HG02610 (cell line): ENCODE measurements around the gene LSM4.

ENCODE experiments used
- ATAC-seq: cut with Tn5 transposase; IDR thresholded peaks from one replicate; pipeline ENCODE4 v1.9.1; 2021; ENCODE audit warnings: mild to moderate bottlenecking, moderate library complexity; ENCODE audit not compliant: unreplicated experiment

Gene LSM4

GRCh38 chr19:18311502-18312091 lies 11.3 kb downstream of the LSM4 start:
- no peak for ATAC-seq

GRCh38 chr19:18310966-18311365 lies 11.9 kb downstream of the LSM4 start:
- no peak for ATAC-seq

GRCh38 chr19:18310118-18310909 lies 12.6 kb downstream of the LSM4 start:
- ATAC-seq = no peak

- ATAC-seq = no peak
Measured at GRCh38 chr19:18309525-18310064, 13.3 kb downstream of the LSM4 start.

GRCh38 chr19:18308948-18309325 lies 13.9 kb downstream of the LSM4 start:
- ATAC-seq = no peak

- ATAC-seq = no peak
Measured at GRCh38 chr19:18308051-18308947, 14.6 kb downstream of the LSM4 start.

- no peak for ATAC-seq
Measured at GRCh38 chr19:18307271-18307681, 15.6 kb downstream of the LSM4 start.

GRCh38 chr19:18306888-18307260 lies 16.0 kb downstream of the LSM4 start:
- no peak for ATAC-seq

GRCh38 chr19:18306209-18306887 lies 16.5 kb downstream of the LSM4 start:
- no peak for ATAC-seq

GRCh38 chr19:18304458-18305310 lies 18.2 kb downstream of the LSM4 start:
- peak; percentile 50 for ATAC-seq

- ATAC-seq = no peak
Measured at GRCh38 chr19:18304208-18304457, 18.7 kb downstream of the LSM4 start.

GRCh38 chr19:18301718-18302111 lies 21.2 kb downstream of the LSM4 start:
- no peak for ATAC-seq

- no peak for ATAC-seq
Measured at GRCh38 chr19:18300930-18301717, 21.8 kb downstream of the LSM4 start.

- no peak for ATAC-seq
Measured at GRCh38 chr19:18299654-18300053, 23.2 kb downstream of the LSM4 start.

- no peak for ATAC-seq
Measured at GRCh38 chr19:18298601-18299000, 24.3 kb downstream of the LSM4 start.

- ATAC-seq = no peak
Measured at GRCh38 chr19:18297308-18297707, 25.6 kb downstream of the LSM4 start.

GRCh38 chr19:18295034-18295451 lies 27.8 kb downstream of the LSM4 start:
- ATAC-seq = no peak

- ATAC-seq = no peak
Measured at GRCh38 chr19:18294467-18294864, 28.4 kb downstream of the LSM4 start.
